HG03521 (cell line): ENCODE data around the gene TARS3.

Source experiments
- ATAC-seq: cut with Tn5 transposase; IDR thresholded peaks from one replicate; pipeline ENCODE4 v1.9.1; 2021; ENCODE audit warnings: mild to moderate bottlenecking, moderate library complexity; ENCODE audit not compliant: unreplicated experiment

Gene TARS3

DNA sequence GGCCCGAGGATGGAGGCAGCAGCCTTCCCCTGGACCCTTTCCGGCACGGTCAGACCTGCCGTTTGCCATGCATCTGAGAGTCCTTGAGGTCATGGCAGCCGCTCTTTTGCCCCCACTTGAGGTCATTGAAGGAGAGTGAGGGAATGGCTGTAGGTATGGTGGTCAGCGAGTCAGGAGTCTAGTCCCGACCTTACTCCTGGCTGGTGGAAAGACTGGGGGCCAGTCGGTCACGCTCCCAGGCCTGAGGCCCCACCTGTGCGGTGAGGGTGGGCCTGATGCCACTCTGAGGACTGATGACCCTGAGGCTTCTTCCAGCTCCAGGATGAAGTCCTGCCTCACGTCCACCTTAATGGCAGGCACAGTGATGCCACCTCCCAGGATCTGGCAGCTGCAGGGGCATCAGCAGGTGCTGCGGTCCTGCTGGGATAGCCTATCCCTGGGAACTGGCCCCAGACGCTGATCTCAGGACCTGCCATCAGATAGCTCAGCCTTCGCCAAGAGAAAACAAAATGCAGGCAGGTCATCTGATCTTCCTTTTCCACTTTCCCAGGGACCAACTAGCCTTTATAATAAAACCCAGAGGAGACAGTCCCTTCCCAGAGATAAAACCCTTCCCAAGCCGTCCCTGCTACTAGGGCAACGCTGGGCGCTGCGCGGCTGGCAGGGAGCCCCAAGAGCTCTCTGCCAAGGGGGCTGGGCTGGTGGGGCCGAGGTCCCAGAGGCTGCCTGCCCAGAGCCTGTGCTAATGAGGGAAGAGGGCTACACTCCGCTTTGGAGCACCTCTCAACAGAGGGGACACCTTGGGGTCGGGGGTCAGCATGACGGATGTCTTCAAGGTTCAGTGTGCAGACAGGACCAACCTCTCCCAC lies 114.3 kb downstream of the TARS3 start:
- no peak for ATAC-seq

DNA sequence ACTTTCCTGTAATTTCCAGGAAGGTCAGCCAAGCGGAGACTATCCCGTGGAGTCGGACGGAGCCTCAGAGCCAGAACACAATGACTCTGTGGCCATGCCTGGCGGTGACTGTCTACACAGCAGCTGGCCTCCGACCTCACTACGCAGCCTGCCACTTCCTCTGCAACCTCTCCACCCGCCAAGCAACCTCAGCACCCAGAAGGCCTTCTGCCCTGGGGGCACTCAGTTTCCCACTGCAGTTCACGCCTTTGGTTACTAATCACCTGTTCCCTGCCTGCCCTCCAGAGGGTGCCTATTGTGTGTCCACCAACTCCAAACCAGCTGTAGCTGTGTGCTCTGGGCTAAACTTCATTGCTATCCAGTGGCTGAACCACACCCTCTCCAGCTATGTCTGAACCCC lies 116.1 kb downstream of the TARS3 start:
- no peak for ATAC-seq

DNA sequence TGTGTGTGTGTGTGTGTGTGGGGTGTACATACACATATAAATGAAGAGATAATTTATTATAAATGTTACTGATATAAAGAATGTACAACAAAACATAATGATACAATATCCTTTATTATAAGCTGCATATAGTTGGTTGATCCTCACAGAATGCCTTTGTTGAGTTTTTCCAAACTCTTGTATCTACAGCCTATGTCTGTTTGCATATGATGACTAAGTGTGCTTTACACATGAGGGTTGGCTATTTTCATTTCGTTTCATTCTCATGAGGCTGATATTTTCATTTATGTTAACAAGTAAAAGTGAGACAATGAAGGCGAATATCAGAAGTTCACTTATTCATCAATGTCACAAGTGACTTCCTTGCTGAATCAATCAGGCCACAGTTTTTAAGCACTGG lies 117.2 kb downstream of the TARS3 start:
- ATAC-seq, result no peak

DNA sequence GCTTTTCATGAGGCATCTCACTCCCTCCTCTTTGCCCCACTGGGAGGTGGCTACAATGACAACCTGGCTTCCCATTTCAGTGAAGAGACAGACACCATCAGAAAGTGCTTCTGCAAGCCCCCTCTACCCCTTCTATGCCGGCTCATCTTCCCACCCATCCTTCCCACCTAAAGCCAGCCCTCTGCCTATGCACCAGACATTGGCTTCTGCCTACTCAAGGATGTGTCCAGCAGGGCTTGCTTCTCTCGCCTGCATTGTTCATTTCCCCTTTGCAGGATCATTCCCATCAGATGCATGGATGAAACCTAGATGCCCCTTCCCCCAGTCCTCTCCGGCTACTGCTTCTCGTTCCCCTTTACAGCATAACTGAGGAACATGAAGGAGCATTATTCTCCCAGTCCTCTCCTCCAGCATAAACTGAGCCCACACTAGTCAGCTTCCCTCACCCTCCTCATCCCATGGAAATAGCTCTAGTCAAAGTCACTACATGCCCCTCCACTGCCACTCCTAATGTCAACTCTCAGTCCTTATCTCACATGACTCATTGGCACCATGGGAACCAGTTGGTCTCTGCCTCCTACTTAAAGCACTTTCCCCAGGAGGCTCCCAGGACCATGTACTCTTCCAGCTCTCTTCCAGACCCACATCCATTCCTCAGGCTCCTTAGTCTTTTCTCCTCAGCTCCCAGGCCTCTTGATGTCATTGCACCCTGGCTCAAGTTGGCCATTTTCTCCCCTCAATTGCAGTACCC lies 120.0 kb downstream of the TARS3 start:
- ATAC-seq, result no peak
